Ammon's horn (tissue), 1 donor: ENCODE data around the gene UBA5.
A peak's percentile ranks its signal among the peaks of the same experiment; 100 is the strongest.
"Not testable (repeated sequence)": the region's sequence is repeated elsewhere in the genome, so short reads cannot be mapped to it uniquely, and the experiment has no call there.

Experiments used
- DNase-seq: peaks from one replicate; pipeline ENCODE4 v3.0.0-alpha.2; 2016; ENCODE audit warnings: low spot score

Gene UBA5

DNA sequence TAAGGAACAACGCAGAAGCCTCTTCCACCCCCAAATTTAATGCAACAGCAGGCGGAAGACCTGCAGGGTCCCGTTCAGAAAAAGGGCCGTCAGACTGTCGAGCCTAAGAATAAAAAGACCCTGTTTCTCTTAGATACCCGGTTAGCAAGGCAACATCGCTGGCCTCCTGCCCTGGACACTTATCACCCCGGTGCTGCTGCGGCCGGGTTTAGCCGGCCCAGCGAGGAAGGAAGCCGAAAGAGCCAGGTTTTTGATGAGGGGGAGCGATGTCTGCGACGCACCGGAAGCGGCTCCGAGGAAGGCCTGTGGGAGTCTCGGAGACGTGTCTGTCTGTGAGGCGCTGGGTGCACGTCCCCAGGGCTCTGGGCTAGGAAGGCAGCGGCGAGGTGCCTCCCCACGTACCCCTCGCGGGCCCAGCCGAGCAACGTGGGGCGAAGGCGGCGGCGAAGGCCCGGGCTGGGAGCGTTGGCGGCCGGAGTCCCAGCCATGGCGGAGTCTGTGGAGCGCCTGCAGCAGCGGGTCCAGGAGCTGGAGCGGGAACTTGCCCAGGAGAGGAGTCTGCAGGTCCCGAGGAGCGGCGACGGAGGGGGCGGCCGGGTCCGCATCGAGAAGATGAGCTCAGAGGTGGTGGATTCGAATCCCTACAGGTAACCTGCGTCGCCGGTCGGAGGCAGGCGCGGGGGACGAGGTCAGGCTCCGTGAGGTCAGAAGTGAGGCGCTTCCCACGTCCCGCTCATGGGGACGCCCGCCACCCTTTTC is at the start of gene UBA5:
UBA5 (plus strand) TSS at position 278 of the 759 bp plus-strand sequence; CDS start at position 487, 209 bp downstream.
- peak; percentile 71 for DNase-seq

DNA sequence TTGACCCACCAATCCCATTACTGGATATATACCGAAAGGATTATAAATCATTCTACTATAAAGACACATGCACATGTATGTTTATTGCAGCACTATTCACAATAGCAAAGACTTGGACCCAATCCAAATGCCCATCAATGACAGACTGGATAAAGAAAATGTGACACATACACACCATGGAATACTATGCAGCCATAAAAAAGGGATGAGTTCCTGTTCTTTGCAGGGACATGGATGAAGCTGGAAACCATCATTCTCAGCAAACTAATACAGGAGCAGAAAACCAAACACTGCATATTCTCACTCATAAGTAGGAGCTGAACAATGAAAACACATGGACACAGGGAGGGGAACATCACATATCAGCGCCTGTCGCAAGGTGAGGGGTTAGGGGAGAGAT is 44.8 kb upstream of the UBA5 start:
- not testable (repeated sequence) for DNase-seq

DNA sequence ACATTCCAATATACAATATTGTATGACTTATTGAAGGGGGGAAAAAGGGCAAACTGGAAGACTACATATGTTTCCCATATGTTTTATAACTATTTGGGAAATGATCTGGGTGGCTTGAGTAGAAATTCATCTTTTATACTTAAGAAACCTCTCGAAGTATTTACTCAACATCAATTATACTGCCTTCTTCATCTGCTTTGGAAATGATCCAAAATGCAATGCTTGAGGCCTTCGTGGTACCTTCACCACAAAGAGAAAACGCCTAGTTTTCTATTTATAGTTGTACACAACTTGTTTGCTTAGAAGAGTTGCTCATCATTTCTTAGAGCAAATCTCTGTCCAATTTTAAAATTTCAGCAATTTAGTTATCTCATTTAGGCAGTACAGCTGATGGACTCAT is 44.2 kb upstream of the UBA5 start:
- DNase-seq: no peak

DNA sequence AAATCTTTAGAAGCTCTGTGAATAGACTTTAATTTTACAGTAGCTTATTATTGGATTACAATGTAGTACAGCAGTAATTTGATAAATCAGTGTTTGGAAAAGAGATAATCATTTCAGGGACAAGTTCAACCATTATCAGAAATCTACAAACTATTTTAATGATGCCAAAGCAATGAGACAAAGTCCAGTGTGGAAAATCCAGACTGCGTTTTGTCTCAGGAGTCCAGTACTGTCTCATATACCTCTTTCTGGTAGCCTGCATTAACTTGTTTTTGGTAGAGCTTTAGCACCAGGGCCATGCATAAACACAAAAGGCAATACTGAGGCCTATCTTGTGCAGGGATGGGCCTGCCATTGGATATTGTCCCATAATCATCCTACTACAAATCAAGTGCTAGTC is 43.3 kb upstream of the UBA5 start:
- DNase-seq: no peak

DNA sequence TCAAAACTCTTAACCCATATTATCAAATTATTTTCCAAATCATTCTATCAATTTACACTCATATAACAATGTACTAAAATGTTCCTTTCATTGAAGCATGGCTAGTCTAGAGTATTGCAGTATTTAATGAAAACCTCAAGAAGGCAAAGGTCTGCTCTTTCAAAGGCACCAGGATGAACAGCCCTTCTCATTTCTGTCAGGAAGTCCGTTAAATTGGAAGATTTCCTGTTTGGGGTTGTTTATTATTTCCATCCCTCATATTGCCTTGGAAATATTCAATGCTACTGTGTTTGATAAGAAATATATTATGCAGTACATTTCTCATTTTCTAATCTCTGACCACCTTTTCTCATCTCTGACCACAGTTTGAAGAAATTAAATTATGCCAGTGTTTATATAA is 38.0 kb upstream of the UBA5 start:
- no peak for DNase-seq

DNA sequence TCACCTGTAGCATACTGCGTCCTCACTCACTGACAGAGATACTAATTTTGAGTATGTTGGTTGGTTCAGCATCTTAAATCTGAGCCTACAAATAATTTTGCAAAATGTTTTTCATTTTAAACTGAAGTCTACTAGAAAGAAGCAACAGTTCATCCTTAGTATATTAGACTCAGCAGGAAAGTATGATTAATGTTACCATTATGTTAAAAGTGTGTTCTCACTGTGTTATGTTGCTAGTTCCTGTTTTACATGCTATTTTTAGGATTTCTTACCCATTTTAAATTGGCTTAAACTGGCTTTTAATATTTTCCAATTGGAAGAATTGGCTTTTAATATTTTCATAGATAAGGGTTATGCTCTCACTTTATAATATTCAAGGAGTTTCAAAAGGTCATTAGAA is 37.4 kb upstream of the UBA5 start:
- no peak for DNase-seq

DNA sequence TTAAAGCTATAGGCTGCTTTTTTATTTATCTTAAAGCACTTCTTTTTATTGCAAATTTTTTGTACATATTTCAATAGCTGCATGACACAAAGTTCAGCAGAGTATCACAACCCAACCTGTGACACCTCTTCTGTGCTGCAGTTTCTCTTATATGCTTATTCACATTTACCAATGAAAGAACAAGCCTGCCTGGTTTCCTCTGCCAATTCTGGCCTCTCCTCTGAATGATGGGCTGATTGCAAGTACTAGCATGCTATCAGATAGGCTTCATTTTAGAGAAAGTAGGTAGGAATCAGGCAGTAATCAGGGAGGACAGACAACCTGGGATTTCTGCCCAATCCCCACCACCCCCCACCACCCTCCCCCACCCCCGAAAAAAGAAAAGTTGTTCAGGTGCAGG is 36.5 kb upstream of the UBA5 start:
- DNase-seq: no peak

DNA sequence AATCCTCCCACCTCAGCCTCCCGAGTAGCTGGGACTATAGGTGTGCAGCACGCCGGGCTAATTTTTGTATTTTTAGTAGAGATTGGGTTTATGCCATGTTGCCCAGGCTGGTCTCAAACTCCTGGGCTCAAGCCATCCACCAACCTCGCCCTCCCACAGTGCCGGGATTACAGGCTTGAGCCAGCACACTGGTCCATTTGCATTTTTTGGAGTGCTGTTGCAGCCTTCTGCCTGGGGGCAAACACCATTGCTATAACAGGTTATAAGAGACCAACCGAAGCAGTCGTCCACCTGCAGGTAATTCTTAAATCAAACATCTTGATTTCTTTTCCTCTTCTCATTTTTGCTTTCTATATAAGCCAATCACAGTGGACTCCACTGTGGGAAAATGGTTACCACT is 35.3 kb upstream of the UBA5 start:
- DNase-seq: no peak

DNA sequence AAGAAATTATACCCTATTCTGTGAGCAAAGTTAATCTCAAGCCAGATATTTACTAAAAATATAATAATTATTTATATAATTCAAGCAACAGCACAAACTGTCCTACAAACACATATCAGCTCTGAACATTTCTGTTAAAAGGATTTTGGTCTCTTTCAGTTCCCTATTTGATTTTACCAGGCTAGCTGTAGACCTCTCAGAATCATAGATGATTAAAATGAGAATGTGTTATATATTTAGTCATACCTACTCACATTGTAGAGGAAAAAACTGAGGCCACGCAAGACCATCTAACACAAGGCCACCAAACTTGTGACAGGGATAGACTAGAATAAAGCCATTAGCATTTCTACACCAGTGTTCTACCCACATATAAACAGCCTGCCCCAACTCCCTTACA is 34.5 kb upstream of the UBA5 start:
- no peak for DNase-seq

DNA sequence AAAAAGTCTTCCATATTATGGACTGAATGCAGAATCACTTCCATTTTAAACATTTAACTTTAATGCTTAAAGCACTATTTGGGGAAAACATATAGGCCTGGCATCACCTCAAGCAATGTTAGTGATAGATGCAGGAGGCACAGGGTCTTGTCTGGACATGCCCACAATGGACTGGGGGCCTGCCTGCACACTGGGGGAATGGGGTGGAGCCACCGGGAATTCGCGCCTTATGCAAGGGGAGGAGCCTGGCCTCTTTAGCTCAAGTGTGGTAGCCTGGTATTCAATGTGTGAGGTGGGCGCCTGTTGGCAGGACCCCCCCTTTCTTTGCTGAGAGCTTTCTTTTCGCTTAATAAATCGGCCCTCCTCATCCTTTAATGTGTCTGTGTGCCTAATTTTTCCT is 33.2 kb upstream of the UBA5 start:
- DNase-seq: no peak

DNA sequence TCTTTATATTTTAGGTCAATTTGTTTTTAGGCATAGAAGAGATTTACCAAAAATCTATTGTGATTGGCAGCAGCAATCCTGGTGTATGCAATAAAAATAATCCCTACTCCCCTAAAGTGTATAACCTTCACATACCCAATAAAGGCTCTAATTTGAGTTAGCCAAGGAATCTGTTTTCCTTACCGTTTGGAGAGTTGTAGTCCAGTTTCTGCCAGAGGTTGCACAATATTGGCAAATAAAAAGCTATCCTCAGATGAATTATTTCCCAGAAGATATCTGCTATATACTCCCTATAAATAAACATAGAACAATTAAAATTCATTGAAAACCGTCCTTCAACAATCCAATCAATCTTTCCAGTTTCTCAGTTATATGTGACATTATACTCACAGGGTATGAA is 32.0 kb upstream of the UBA5 start:
- DNase-seq: no peak

DNA sequence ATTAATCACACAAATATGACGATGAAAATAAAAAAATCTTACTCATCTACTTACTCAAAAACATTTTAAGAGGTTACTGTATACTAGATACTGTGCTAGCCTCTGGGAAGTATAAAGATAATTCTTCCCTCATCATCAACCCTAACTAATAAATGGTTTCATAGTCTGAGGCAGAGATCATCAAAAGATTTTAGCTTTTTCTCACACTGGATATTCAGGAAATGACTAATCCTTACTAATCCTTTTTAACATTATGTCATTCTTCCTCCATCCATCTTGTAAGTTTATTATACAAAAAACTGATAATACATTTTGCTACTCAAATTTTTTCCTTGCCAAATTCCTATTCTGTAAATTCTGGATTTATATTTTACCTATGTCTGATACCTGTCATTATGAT is 30.2 kb upstream of the UBA5 start:
- DNase-seq: no peak

DNA sequence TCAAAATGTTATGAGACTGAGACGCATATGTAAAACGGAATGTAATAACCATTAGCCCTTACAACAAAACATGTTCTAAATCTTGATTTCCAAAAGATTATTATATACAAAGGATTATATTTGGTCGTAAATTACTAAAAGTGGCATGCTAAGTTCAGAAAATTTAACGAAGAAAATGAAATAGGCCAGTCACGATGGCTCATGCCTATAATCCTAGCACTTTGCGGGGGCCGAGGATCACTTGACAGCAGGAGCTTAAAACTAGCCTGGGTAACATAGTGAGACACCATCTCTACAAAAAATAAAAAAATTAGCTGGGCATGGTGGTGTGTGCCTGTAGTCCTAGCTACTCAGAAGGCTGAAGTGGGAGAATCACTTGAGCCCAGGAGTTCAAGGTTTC is 29.5 kb upstream of the UBA5 start:
- DNase-seq: no peak

DNA sequence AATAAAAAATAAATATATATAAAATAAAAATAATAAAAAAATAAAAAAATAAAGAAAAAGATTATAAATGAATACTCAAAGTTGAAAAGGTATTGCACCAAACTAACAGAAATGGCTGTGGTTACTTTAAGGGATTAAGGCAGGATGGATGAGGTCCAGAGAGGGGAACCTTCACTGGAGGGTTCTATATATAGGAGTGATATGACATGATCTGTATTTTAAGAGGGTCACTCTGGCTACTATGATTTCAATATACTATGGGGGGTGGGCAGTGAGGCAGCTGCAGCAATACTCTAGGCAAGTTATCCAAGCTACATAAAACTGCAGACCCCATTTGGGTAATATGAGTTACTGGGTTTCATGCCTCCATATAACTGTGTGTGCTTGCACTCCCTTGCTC is 25.1 kb upstream of the UBA5 start:
- no peak for DNase-seq

DNA sequence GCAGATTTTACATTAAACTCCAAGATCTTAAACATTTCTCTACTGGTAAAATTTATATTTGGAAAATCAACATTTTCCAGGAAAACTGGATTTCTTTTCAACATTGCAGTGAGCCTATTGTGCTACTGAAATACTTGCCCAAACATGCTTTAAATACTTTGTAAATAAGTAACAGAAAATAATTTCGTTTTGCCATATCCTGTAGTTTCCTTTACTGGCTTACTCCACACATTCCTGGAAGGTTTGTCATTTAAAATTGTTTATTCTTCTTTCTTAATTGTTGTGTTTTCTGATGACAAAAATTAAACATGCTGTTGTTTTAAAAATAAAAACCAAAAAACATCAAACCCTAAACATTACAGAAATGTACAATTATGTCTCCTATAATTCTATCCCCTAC is 22.5 kb upstream of the UBA5 start:
- DNase-seq: no peak

DNA sequence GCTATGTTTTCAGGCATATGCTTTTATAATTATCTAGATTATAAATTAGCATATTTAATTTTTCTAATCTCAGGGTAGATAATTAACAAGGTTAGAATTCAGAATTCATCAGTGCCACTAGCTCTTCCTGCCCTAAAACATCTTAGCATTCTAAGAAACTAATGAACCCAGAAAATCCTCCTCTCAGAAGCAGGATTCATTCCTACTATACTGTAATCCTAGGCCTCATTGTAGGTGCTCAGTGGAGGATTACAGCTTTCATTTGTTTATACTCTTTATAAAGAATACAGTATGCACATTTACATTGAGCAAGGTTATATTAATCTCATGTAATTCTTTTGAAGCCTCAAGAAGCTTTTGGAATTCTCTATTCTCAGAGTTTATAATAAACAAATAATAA is 21.4 kb upstream of the UBA5 start:
- DNase-seq: no peak

DNA sequence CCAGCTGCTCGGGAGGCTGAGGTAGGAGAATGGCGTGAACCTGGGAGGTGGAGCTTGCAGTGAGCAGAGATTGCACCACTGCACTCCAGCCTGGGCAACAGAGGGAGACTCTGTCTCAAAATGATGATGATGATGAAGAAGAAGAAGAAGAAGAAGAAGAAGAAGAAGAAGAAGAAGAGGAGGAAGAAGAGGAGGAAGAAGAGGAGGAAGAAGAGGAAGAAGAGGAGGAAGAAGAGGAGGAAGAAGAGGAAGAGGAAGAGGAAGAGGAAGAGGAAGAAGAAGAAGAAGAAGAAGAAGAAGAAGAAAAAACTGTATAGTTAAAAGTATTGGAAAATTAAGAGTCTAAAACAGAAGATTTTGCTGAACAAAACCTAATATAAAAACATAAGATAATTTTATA is 18.7 kb upstream of the UBA5 start:
- not testable (repeated sequence) for DNase-seq

DNA sequence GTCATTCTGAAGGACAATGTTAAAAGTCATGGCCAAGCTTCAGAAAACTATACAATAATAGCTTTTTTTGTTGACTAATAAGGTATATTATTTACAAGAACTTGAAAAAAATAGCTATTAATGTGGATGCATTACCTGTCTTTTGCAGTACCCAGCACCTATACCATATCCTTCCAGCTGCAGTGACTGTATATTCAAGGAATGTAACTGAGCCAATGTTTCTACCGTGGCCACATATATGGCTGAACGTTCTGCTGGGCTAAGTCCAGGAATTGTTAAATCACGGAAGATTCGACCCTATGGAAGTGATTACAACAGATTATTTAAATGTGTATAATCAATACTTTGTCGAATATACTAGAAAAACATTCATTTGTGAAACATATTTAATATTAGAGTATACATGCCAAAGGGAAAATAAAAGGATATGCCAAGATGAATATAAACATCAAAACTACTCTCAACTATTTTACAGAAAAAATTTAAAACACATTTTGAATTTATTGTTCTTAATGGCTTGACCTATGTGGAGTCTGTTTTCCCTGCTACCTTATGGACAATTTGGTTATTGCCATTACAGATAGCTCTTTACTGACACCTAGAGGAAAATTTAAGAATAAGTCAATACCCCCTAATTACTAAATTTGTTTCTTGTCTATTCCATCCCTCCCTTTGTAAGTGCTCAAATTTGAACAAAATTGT is 18.1 kb upstream of the UBA5 start:
- DNase-seq: no peak

DNA sequence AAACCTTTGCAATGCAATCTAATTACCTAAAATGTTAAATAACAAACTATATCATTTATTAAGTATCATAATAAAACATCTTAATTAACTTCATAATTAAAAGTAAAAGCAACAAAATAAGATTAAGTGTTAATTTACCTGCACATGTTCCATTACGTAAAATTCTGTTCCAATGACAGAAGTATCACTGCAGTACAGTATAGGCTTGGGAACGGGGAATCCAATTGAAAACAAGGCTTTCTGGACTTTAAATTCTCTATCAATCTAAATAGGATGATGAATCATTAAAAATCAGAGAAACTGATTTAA is 17.6 kb upstream of the UBA5 start:
- DNase-seq: no peak

DNA sequence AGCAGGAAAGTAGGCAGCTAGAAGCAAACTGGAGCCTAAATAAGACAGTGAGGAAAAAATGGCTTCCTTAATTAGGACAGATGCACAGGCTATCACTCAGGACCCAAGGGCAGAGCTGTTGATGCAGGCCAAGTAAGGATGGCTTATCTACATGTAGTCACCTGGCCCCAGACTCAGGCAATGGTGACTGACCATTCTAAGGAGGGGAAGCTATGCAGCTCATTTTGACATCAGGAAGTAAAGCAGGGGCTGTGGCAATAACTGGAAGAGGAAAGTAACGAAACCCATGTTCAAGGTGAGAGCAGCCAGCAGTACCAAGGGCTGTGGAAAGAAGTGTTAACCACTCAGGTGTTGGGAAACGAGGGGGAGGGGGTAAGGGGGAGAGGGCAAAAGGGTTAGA is 16.8 kb upstream of the UBA5 start:
- DNase-seq: no peak

DNA sequence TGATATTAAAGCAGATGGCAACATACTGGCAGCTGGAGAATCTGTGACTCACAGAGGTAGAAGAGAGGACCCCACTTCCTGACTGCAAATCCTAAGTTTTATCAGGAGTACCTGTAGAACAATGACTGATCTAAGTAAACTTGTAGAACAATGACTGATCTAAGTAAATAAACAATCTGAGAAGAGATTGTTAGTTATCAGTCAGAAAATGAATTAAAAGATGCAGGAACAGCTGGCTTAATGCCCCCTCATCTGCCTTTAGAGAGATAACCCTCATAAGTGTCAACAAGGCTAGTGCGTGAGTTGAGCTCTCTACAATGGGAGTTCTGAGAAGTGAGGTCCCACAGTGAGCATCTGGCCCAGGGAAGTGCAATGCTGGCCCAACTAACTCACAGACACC is 15.1 kb upstream of the UBA5 start:
- no peak for DNase-seq

DNA sequence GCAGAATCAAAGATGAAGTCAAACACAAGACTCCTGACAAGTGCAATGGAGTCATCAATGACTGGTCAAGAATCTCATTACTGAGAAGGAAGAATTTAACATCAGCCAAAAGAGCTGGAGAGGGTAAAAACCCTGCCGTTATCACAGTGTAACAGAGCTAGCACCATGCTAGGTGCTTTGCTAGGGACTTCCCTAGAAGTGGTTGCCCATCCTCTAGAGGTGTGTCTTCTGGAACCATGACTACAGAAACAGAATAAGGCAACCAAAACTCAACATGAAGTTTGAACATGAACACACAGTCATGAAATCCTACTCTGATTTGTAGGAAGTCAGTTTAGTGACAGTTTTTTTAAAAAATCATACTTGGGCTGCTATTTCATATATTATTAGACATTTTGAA is 10.0 kb upstream of the UBA5 start:
- no peak for DNase-seq

DNA sequence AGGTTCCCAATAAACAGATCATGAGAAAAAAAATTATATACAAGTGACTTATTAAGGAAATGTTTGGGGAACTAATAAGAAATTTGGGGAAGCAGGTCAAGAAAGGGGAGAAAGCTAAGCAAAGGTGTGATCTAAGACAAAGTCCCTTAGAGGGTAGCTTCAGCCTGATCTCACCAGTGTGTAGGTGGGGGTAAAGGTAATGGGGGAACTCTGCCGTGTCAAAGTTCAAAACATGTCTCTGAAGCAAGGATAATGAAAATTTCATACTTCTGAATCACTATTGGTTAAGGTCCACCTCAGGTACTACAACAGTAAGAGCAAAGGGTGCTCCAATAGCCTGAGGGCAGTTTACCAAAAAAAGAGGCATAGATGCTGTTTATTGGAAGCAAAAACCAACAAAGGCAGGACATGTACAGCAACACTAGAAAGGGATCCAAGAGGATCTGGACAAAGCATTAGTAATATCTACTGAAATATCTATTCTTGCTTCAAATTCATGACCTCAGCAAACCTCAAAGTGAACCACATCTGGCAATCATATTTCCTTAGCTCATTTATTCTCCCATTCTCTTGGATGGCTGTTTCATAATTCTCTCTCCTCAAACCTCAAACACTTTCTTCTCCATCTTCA is 7.4 kb upstream of the UBA5 start:
- DNase-seq: no peak

DNA sequence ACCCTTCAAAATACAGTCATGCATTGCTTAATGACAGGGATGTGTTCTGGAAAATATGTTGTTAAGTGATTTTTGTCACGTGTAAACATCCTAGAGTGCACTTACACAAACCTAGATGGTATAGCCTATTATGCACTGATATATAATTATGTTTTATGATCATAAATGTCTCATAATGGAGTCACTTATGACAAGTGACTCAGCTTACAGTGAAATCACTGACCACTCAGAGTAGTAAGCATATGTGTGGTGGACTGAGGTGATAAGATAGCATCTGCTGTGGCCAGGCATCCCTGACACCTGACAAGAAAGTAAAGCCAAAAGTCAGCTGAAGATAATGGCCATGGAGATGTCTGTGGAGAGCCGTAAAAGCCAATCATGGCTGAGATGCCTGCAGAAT is 5.9 kb upstream of the UBA5 start:
- DNase-seq: no peak
